HCT116 (cell line): ENCODE data around the gene TP53RK. TPM values are rescaled to one million over a fixed set of nuclear protein-coding genes. Genes with fewer than 3 reads are reported as not detected.

Experiments used
- ATAC-seq: fragments of 200-7000 bp; cut with Tn5 transposase; 2 replicates; pipeline ENCODE4 v1.9.1; 2020; ENCODE audit warnings: mild to moderate bottlenecking, moderate library complexity
- BruUV-seq: library from RNA; stranded (reverse); fragments of 400-500 nt; replicated peaks from 2 replicates; lab custom pipeline; 2021; lab: Mats Ljungman, UMichigan
- CTCF ChIA-PET: fragments of 300-600 bp; sonication (Branson Sonifier 250); formaldehyde crosslinking; loops from one replicate; lab custom pipeline; 2021; ENCODE audit warnings: antibody characterized with exemption; lab: Charles Lee
- POLR2A ChIA-PET: fragments of 300-600, 350-600 bp; sonication (Branson Sonifier 250); formaldehyde crosslinking; loops from one replicate; lab custom pipeline; 2021; ENCODE audit warnings: antibody characterized with exemption; lab: Charles Lee
- RAD21 ChIA-PET, 2 experiments: fragments of 300-600 bp; sonication (Branson Sonifier 250); formaldehyde crosslinking; loops; one replicate each; lab custom pipeline; 2023; ENCODE audit warnings: low total read pairs in 2 of 2; ENCODE audit not compliant: uncharacterized antibody in 2 of 2, unreplicated experiment in 2 of 2, low non-redundant PET in 1 of 2; lab: Charles Lee
- DNase-seq: peaks from one replicate; pipeline ENCODE4 v3.0.0-alpha.2; 2010; ENCODE audit warnings: low read depth, low spot score
- H2AFZ ChIP-seq: fragments of 200-600 bp; shearing (Covaris generic), sonication (generic); 2 replicates; pipeline ENCODE4 v1.6.1; 2017; ENCODE audit warnings: low read depth, mixed run types, mixed read lengths, antibody characterized with exemption, low read length; ENCODE audit not compliant: poor library complexity, severe bottlenecking
- H3K27ac ChIP-seq: 2 replicates; pipeline ENCODE4 v1.5.1; 2012; ENCODE audit warnings: low read depth, low read length
- H3K27me3 ChIP-seq: fragments of 200-600 bp; sonication (generic); 2 replicates; pipeline ENCODE4 v1.6.1; 2016; ENCODE audit warnings: mixed run types, low read length, mixed read lengths; ENCODE audit not compliant: insufficient read depth
- H3K36me3 ChIP-seq, 2 experiments: fragments of 200-500 bp in 1 of 2; fragments of 200-600 bp in 1 of 2; sonication (Bioruptor generic) in 1 of 2; sonication (generic) in 1 of 2; 2 replicates each; pipeline versions ENCODE4 v1.5.1 to v1.6.1; 2014 to 2016; ENCODE audit warnings: low read length in 2 of 2, inconsistent platforms in 1 of 2, mixed read lengths in 1 of 2, mixed run types in 1 of 2; ENCODE audit not compliant: insufficient read depth in 2 of 2, control insufficient read depth in 1 of 2
- H3K4me1 ChIP-seq, 2 experiments: fragments of 200-600 bp in 1 of 2; sonication (generic) in 1 of 2; 2 replicates each; pipeline versions ENCODE4 v1.5.1 to v1.6.1; 2012 to 2017; ENCODE audit warnings: low read length in 2 of 2, inconsistent platforms in 1 of 2, mild to moderate bottlenecking in 1 of 2, mixed read lengths in 1 of 2, mixed run types in 1 of 2, moderate library complexity in 1 of 2; ENCODE audit not compliant: insufficient read depth in 2 of 2, control insufficient read depth in 1 of 2
- H3K4me2 ChIP-seq: fragments of 200-600 bp; sonication (generic); 2 replicates; pipeline ENCODE4 v1.6.1; 2017; ENCODE audit warnings: mixed run types, low read length, mixed read lengths
- H3K4me3 ChIP-seq, 2 experiments: fragments of 200-600 bp in 1 of 2; sonication (generic) in 1 of 2; replicated peaks in 1 of 2; 2 replicates each; pipeline ENCODE4 v1.5.1; 2011 to 2016; ENCODE audit warnings: low read length in 2 of 2, control low read depth in 1 of 2, low read depth in 1 of 2, mild to moderate bottlenecking in 1 of 2, mixed read lengths in 1 of 2, mixed run types in 1 of 2
- H3K79me2 ChIP-seq: fragments of 200-600 bp; sonication (generic); 2 replicates; pipeline ENCODE4 v1.6.1; 2017; ENCODE audit warnings: mild to moderate bottlenecking, mixed run types, low read length, moderate library complexity, mixed read lengths; ENCODE audit not compliant: insufficient read depth
- H3K9ac ChIP-seq: fragments of 200-600 bp; sonication (generic); 2 replicates; pipeline ENCODE4 v1.6.1; 2016; ENCODE audit warnings: low read length, mixed read lengths
- H3K9me2 ChIP-seq: fragments of 200-600 bp; sonication (generic), shearing (Covaris generic); 2 replicates; pipeline ENCODE4 v1.6.1; 2017; ENCODE audit warnings: mixed run types, mild to moderate bottlenecking, moderate library complexity; ENCODE audit not compliant: insufficient read depth
- H3K9me3 ChIP-seq, 2 experiments: fragments of 200-500 bp in 1 of 2; fragments of 200-600 bp in 1 of 2; sonication (Bioruptor generic) in 1 of 2; sonication (generic) in 1 of 2; 2 replicates each; pipeline ENCODE4 v1.6.1; 2014 to 2017; ENCODE audit warnings: low read length in 2 of 2, mixed read lengths in 2 of 2, inconsistent platforms in 1 of 2, low read depth in 1 of 2, mild to moderate bottlenecking in 1 of 2, mixed run types in 1 of 2, moderate library complexity in 1 of 2; ENCODE audit not compliant: control insufficient read depth in 1 of 2, insufficient read depth in 1 of 2
- H4K20me1 ChIP-seq: fragments of 200-600 bp; sonication (generic), shearing (Covaris generic); 2 replicates; pipeline ENCODE4 v1.6.1; 2017; ENCODE audit warnings: mixed run types, mild to moderate bottlenecking, moderate library complexity; ENCODE audit not compliant: insufficient read depth
- ATF3 ChIP-seq: IDR thresholded peaks from 2 replicates; pipeline ENCODE4 v1.6.1; 2012
- CBX3 ChIP-seq: IDR thresholded peaks from 2 replicates; pipeline ENCODE4 v1.6.1; 2012; ENCODE audit warnings: low read depth
- CTCF ChIP-seq, 3 experiments: fragments of 200-600 bp in 1 of 3; sonication (generic) in 1 of 3; IDR thresholded peaks in 2 of 3; conservative IDR thresholded peaks in 1 of 3; 2 replicates each; pipeline ENCODE4 v1.5.1; 2012 to 2017; ENCODE audit warnings: low read depth in 2 of 3, low read length in 2 of 3, antibody characterized with exemption in 1 of 3, borderline replicate concordance in 1 of 3, control low read depth in 1 of 3, mild to moderate bottlenecking in 1 of 3, mixed read lengths in 1 of 3, mixed run types in 1 of 3, moderate library complexity in 1 of 3; ENCODE audit not compliant: insufficient read depth in 1 of 3
- EZH2 ChIP-seq: fragments of 200-600 bp; sonication (generic); IDR thresholded peaks from 2 replicates; pipeline ENCODE4 v1.6.1; 2017; ENCODE audit warnings: antibody characterized with exemption, mixed run types
- FOSL1 ChIP-seq: IDR thresholded peaks from 2 replicates; pipeline ENCODE4 v1.6.1; 2012; ENCODE audit warnings: low read depth
- POLR2A ChIP-seq: IDR thresholded peaks from 2 replicates; pipeline ENCODE4 v1.7.0; 2011; ENCODE audit warnings: borderline replicate concordance; ENCODE audit not compliant: insufficient read depth, insufficient read length; ENCODE audit errors: extremely low read depth
- POLR2AphosphoS5 ChIP-seq: IDR thresholded peaks from 2 replicates; pipeline ENCODE4 v1.6.1; 2011; ENCODE audit warnings: mild to moderate bottlenecking, low read depth, low read length, moderate library complexity
- SIN3A ChIP-seq: IDR thresholded peaks from 2 replicates; pipeline ENCODE4 v1.6.1; 2012; ENCODE audit warnings: low read depth
- SP1 ChIP-seq: IDR thresholded peaks from 2 replicates; pipeline ENCODE4 v1.6.1; 2012; ENCODE audit warnings: low read depth
- SRF ChIP-seq: IDR thresholded peaks from 2 replicates; pipeline ENCODE4 v1.6.1; 2012; ENCODE audit warnings: low read depth
- TCF7L2 ChIP-seq: IDR thresholded peaks from 2 replicates; pipeline ENCODE4 v1.7.0; 2011; ENCODE audit warnings: borderline replicate concordance, inconsistent platforms; ENCODE audit not compliant: insufficient read depth, insufficient read length; ENCODE audit errors: extremely low read depth
- ZBTB33 ChIP-seq: IDR thresholded peaks from 2 replicates; pipeline ENCODE4 v1.6.1; 2011; ENCODE audit warnings: mild to moderate bottlenecking, low read length, moderate library complexity; ENCODE audit not compliant: insufficient replicate concordance; ENCODE audit errors: extremely low read depth
- ZFX ChIP-seq: fragments of 450-650 bp; IDR thresholded peaks from 2 replicates; pipeline ENCODE4 v1.6.1; 2017
- intact Hi-C: fragments of 100-400 bp; cut with micrococcal nuclease; formaldehyde crosslinking; loops from 2 replicates; pipeline ENCODE4 v1.10.0; 2022
- total RNA-seq: library from RNA; stranded (reverse); gene quantifications from one replicate; pipeline ENCODE4 v1.2.1, GENCODE V29; 2021; ENCODE audit not compliant: unreplicated experiment

Gene TP53RK
- total RNA-seq, 1 experiment from 2014 or later, result 9.2 TPM

GRCh38 chr20:46673394-46674252 lies 15.6 kb downstream of the TP53RK start:
- no peak overlapping the region for H3K4me2 ChIP-seq
- no peaks in the 10 kb centered on the region for H4K20me1 ChIP-seq
- RAD21 ChIA-PET, result no interaction called here
- H2AFZ ChIP-seq, result no peak overlapping the region
- ATAC-seq, result no peak
- no peak overlapping the region for H3K9ac ChIP-seq
- no peaks in the 10 kb centered on the region for H3K79me2 ChIP-seq
- no peak overlapping the region for H3K4me3 ChIP-seq
- H3K9me2 ChIP-seq, result no peaks in the 10 kb centered on the region
- POLR2A ChIA-PET, result no interaction called here
- no peaks in the 10 kb centered on the region for H3K36me3 ChIP-seq
- DNase-seq, result no peak
- no peak for TF ChIP-seq ATF3
- TF ChIP-seq CTCF (IDR thresholded peaks at IDR 0.05 in 2 of 3, conservative IDR thresholded peaks at IDR 0.05 in 1 of 3; ENCODE audit: borderline replicate concordance in 1 of 3, insufficient read depth in 1 of 3, low read depth in 2 of 3, low read length in 2 of 3), result no peak
- no peak for TF ChIP-seq ZBTB33
- TF ChIP-seq ZFX, result no peak
- no peak for TF ChIP-seq EZH2
- no peak for TF ChIP-seq CBX3
- TF ChIP-seq TCF7L2, result no peak
- no peak for TF ChIP-seq FOSL1
- TF ChIP-seq POLR2A, result no peak
- TF ChIP-seq SIN3A, result no peak
- TF ChIP-seq SP1, result no peak
- no peak for TF ChIP-seq SRF
- TF ChIP-seq POLR2AphosphoS5, result no peak
- H3K27ac ChIP-seq, result no peak overlapping the region
- no peaks in the 10 kb centered on the region for H3K9me3 ChIP-seq
- no TSS peak for BruUV-seq
- H3K4me1 ChIP-seq, result peaks cover 6% of the 10 kb centered on the region in 2 experiments; a peak in 2 of 4 replicates
- H3K27me3 ChIP-seq, result no peaks in the 10 kb centered on the region
- intact Hi-C loops, result no loop called here
- CTCF ChIA-PET, result no interaction called here
